ENCODE results near the gene EIF4E3.

Gene EIF4E3

DNA sequence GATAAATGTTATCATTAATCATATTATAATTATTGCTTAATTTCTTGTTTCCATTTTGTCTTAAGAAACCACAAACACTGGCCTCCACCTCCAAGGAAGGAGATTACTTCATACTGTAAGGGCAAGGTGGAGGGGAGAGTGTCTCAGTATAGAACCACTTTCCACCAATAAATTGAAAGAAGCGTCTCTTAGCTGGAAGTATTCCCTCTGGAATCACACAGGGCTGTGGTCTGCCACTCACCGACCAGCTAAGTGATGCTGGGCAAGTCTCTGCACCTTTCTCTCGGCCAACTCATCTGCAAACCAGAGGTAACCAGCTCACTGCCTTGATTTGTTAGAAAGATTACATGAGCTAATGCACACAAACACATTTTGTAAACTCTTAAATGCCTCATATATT, 63.1 kb downstream of the EIF4E3 start:
- TF ChIP-seq GATA1 (IDR thresholded peaks at IDR 0.05; ENCODE audit: low read depth, low read length) (no peak), POLR2A (IDR thresholded peaks at IDR 0.05; ENCODE audit: low read length) (no peak)
- no peak for DNase-seq

GRCh38 chr3:71659864-71660591, 65.2 kb downstream of the EIF4E3 start:
- TF ChIP-seq POLR2A (IDR thresholded peaks at IDR 0.05; ENCODE audit: low read length) (no peak), GATA1 (IDR thresholded peaks at IDR 0.05; ENCODE audit: low read depth, low read length) (no peak)
- no peak for DNase-seq

DNA sequence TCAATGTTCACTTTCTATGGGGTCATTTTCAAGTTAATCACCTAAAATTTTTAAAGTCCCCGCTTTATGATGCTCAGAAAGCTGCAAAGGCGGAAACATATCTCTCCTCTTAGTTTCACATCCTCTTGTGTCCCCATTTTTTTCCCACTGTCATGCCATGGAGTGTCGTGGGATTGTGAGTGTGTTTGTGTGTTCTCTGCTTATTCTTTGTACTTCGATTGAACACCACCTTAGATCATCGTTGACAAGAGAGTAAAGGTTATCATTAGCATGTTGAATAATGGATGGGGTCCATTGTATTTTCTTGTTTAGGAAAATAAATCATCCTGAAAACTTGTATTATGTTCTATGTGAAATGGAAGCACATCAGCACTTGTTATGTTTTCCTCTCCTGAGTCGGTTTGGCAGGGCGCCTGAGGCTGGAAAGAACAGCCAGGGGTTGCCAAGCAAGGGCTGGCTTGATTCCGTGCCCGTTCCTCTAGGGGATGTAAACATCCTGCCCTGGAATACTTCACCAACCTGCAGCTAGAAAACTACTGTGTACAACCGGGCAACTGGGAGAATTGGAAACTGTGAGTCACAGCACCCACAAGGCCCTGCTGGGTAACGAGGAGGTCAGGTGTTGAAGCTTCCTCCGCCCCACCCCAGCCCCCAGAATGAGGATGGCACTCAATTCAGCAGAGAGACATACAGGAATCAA, 67.2 kb downstream of the EIF4E3 start:
- TF ChIP-seq POLR2A (IDR thresholded peaks at IDR 0.05; ENCODE audit: low read length) (no peak), GATA1 (IDR thresholded peaks at IDR 0.05; ENCODE audit: low read depth, low read length) (no peak)

DNA sequence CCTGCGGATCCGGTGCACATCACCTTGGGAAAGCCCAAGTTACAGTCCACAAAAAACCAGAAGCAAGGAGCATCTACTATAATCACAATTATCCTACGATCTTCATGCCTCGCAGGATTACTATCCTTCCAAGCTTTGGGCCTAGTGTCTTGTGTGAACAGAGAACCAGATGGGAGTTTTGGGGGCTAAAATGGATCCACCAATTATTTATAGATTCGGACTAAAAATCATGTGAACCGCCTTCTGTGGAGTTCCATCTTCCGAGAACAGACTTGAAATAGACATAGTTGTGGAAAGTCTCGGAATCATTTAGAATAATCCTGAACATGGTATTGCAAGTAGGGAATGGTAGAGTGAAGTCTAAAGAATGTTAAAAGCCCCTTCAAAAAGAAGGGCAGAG, 70.1 kb downstream of the EIF4E3 start:
- no peak for TF ChIP-seq GATA1 (IDR thresholded peaks at IDR 0.05; ENCODE audit: low read depth, low read length)
- DNase-seq = no peak

More for the DNA sequence above, 67.2 kb downstream of the EIF4E3 start:
- no peak for DNase-seq

- TF ChIP-seq GATA1 (IDR thresholded peaks at IDR 0.05; ENCODE audit: low read depth, low read length) = no peak
- TF ChIP-seq POLR2A (IDR thresholded peaks at IDR 0.05; ENCODE audit: low read length) = no peak
- no peak for DNase-seq
These were observed 71.8 kb downstream of the EIF4E3 start for GRCh38 chr3:71653414-71653807.

DNA sequence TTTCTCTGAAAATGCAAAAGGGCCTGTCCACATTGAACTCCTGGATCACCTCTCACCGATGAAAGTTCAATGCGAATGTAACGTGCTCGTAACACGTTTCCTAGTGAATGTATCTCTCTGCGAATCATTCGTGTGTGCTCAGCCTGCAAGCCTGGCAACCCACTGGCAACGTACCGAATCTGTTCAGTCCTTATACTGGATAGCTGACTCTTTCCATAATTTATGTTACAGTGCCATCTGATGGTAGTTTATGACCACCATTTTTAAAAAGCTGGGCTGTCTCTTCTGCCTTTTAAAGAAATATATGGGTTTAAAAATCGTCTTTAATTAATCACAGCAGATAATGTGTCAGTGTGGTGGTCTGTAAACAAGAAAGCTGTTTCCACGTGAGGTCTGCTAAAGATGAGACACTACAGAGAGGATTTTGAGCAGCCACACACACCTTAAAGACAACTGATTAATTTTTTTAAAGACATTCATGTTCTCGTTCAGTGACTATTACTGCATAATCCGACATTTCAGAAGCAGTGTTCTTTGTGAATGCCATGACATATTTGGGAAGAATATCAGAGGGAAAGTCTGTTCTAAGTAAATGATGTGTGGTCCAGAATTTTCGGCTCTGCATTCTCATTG, 72.3 kb downstream of the EIF4E3 start:
- TF ChIP-seq GATA1 (IDR thresholded peaks at IDR 0.05; ENCODE audit: low read depth, low read length) = no peak
- TF ChIP-seq POLR2A (IDR thresholded peaks at IDR 0.05; ENCODE audit: low read length) = no peak
- peak; percentile 18 to 37 for DNase-seq

DNA sequence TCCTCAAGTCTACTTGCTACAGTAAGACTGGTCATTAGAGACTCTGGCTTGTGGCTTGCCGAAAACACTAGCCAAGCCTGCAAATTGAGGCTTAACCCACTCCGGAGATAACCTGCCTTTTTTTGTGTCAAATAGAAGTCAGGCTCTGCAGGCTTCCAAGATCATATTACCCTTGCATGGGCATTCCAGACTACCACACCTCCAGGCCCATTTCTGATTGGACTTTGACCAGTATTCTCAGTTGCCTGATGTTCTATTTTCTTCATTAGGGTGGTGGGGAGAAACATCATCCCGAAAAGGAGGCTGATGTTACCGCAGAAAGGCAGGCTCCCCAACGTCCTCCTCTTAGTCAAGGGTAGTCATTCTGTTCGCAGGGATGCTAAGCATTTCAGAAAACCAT, 73.6 kb downstream of the EIF4E3 start:
- TF ChIP-seq GATA1 (IDR thresholded peaks at IDR 0.05; ENCODE audit: low read depth, low read length) (no peak), POLR2A (IDR thresholded peaks at IDR 0.05; ENCODE audit: low read length) (no peak)
- no peak for DNase-seq

GRCh38 chr3:71650372-71650771, 74.8 kb downstream of the EIF4E3 start:
- TF ChIP-seq GATA1 (IDR thresholded peaks at IDR 0.05; ENCODE audit: low read depth, low read length) (no peak), POLR2A (IDR thresholded peaks at IDR 0.05; ENCODE audit: low read length) (no peak)
- DNase-seq = no peak

GRCh38 chr3:71649757-71650156, 75.4 kb downstream of the EIF4E3 start:
- TF ChIP-seq POLR2A (IDR thresholded peaks at IDR 0.05; ENCODE audit: low read length) (no peak), GATA1 (IDR thresholded peaks at IDR 0.05; ENCODE audit: low read depth, low read length) (no peak)

GRCh38 chr3:71647751-71648150, 77.5 kb downstream of the EIF4E3 start:
- no peak for TF ChIP-seq GATA1 (IDR thresholded peaks at IDR 0.05; ENCODE audit: low read depth, low read length)
- TF ChIP-seq POLR2A (IDR thresholded peaks at IDR 0.05; ENCODE audit: low read length) = no peak
- no peak for DNase-seq

More at GRCh38 chr3:71649757-71650156, 75.4 kb downstream of the EIF4E3 start:
- no peak for DNase-seq

DNA sequence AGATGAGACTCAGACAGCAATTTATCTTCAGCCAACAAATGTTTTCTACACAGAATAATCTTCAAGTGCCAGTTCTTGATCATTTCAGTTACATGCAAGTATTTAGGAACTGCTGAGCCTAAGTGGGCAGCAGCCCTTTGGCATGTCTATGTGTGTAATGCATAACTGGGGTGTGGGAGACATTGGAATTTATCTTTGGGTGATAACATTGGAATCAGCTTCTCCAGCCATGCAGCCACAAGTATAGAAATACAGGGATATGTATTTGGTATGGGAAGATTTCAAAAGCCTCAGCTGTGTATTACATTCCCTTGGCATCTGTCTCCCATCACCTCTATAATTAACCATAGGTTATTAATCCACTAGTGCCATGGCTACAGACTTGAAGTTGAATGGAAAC, 78.2 kb downstream of the EIF4E3 start:
- no peak for DNase-seq
- TF ChIP-seq POLR2A (IDR thresholded peaks at IDR 0.05; ENCODE audit: low read length) (no peak), GATA1 (IDR thresholded peaks at IDR 0.05; ENCODE audit: low read depth, low read length) (no peak)

GRCh38 chr3:71645140-71645539, 80.1 kb downstream of the EIF4E3 start:
- TF ChIP-seq GATA1 (IDR thresholded peaks at IDR 0.05; ENCODE audit: low read depth, low read length) = no peak
- no peak for TF ChIP-seq POLR2A (IDR thresholded peaks at IDR 0.05; ENCODE audit: low read length)
- DNase-seq = no peak

DNA sequence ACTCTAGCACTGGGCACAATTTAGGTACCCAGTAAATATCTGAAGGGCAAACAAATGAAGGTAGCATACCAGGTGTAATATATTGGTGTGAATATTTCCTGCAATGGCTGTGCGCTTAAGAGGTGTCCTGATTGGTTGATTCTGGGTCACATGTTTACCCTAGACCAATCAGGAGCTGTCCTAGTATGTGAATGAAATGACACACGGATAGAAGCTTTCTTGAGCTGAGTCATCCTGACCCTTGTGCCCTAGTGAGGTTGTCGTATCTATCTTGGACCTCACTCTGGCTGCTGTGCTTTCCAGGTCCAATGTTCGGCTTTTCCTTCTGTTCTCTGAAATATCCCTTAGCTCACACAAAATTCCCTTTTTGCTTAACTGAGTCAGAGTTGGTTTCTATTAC, 83.5 kb downstream of the EIF4E3 start:
- peak; percentile 33 to 55 for DNase-seq
- TF ChIP-seq POLR2A (IDR thresholded peaks at IDR 0.05; ENCODE audit: low read length) = no peak
- TF ChIP-seq GATA1 (IDR thresholded peaks at IDR 0.05; ENCODE audit: low read depth, low read length) = no peak

- DNase-seq = no peak
- no peak for TF ChIP-seq POLR2A (IDR thresholded peaks at IDR 0.05; ENCODE audit: low read length)
- TF ChIP-seq GATA1 (IDR thresholded peaks at IDR 0.05; ENCODE audit: low read depth, low read length) = no peak
These were observed 84.7 kb downstream of the EIF4E3 start for GRCh38 chr3:71640331-71640983.

All from erythroblast (primary cell).